PC-3 (cell line): ENCODE data around the gene NOP53.

Experiments
- CTCF ChIP-seq: fragments of 300-600 bp; sonication (generic); conservative IDR thresholded peaks from 2 replicates; pipeline ENCODE4 v1.5.1; 2017; ENCODE audit warnings: antibody characterized with exemption, low read depth, mild to moderate bottlenecking, low read length
- EZH2 ChIP-seq: fragments of 300-600 bp; sonication (generic); IDR thresholded peaks from one replicate; pipeline ENCODE4 v1.6.1; 2017; ENCODE audit warnings: antibody characterized with exemption, mild to moderate bottlenecking, low read length; ENCODE audit not compliant: unreplicated experiment
- EZH2phosphoT487 ChIP-seq: fragments of 300-600 bp; sonication (generic); IDR thresholded peaks from 2 replicates; pipeline ENCODE4 v1.6.1; 2018; ENCODE audit warnings: mild to moderate bottlenecking, antibody characterized with exemption, low read length, borderline replicate concordance

GRCh38 chr19:47757617-47758442, 12.5 kb downstream of the NOP53 start:
- no peak for TF ChIP-seq CTCF
- TF ChIP-seq EZH2phosphoT487, result no peak
- TF ChIP-seq EZH2, result no peak
